Fibroblast of villous mesenchyme (primary cell): ENCODE results near the gene SLC36A3. TPM values are rescaled to one million over a fixed set of nuclear protein-coding genes. Genes with fewer than 3 reads are reported as not detected.
A peak's percentile ranks its signal among the peaks of the same experiment; 100 is the strongest.

Experiments used
- DNase-seq: peaks from one replicate; pipeline ENCODE4 v3.0.0-alpha.2; 2010; ENCODE audit warnings: low read depth
- H3K4me3 ChIP-seq: 2 replicates; pipeline ENCODE4 v1.5.1; 2011; ENCODE audit warnings: low read depth, mild to moderate bottlenecking, low read length
- total RNA-seq: library from RNA; depleted of rRNA; stranded (reverse); fragments of >200 nt; gene quantifications from 2 replicates; pipeline ENCODE4 v1.2.3, GENCODE V29; 2012
- TF ChIP-seq, protein P1 (sequence below): IDR thresholded peaks from 2 replicates; pipeline ENCODE4 v1.5.1; 2012; ENCODE audit warnings: low read depth, mild to moderate bottlenecking, low read length; ENCODE audit not compliant: insufficient read depth

Gene SLC36A3
- total RNA-seq, 1 donor = not detected

- no peak overlapping the region for H3K4me3 ChIP-seq
- peak; percentile 93 for DNase-seq
- TF ChIP-seq, protein P1, sequence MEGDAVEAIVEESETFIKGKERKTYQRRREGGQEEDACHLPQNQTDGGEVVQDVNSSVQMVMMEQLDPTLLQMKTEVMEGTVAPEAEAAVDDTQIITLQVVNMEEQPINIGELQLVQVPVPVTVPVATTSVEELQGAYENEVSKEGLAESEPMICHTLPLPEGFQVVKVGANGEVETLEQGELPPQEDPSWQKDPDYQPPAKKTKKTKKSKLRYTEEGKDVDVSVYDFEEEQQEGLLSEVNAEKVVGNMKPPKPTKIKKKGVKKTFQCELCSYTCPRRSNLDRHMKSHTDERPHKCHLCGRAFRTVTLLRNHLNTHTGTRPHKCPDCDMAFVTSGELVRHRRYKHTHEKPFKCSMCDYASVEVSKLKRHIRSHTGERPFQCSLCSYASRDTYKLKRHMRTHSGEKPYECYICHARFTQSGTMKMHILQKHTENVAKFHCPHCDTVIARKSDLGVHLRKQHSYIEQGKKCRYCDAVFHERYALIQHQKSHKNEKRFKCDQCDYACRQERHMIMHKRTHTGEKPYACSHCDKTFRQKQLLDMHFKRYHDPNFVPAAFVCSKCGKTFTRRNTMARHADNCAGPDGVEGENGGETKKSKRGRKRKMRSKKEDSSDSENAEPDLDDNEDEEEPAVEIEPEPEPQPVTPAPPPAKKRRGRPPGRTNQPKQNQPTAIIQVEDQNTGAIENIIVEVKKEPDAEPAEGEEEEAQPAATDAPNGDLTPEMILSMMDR = no peak
These were observed 68.9 kb downstream of the SLC36A3 start for GRCh38 chr5:151234476-151235238.

- TF ChIP-seq, protein P1 = no peak
- no peak for DNase-seq
- H3K4me3 ChIP-seq = no peak overlapping the region
These were observed 69.9 kb downstream of the SLC36A3 start for GRCh38 chr5:151233616-151234085.

- TF ChIP-seq, protein P1 = no peak
- no peak for DNase-seq
- no peak overlapping the region for H3K4me3 ChIP-seq
These were observed 72.2 kb downstream of the SLC36A3 start for GRCh38 chr5:151231359-151231758.

DNA sequence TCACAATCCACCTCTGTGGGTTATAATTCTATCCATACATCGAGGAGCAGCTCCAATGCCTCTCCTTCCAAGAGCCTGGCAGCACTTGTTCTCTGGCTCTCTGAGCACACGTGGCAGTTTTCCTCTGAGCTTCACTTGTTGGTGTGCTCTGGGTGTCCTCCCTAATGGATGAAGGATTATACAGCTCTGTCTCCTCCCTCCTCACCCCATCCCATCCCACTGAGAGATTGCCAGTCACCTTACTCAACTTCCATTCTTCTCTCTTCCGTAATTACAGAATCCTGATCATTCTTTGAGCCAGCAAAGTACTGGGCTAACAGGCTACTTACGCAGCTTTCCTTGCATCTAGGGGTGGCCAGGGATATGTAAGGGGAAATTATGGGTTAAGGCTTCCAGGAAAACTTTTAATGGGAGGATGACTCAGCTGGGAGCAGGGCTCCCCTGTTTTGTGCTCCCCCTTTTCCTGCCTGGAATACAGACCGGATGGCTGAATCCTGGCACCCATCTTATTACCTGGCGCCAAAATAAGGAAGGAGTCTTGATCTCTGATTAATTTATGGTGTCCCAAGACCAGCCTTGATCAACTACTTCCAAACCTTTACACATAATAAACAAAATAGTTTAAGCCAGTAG, 73.4 kb downstream of the SLC36A3 start:
- DNase-seq = no peak
- H3K4me3 ChIP-seq = no peak overlapping the region
- TF ChIP-seq, protein P1 = no peak

DNA sequence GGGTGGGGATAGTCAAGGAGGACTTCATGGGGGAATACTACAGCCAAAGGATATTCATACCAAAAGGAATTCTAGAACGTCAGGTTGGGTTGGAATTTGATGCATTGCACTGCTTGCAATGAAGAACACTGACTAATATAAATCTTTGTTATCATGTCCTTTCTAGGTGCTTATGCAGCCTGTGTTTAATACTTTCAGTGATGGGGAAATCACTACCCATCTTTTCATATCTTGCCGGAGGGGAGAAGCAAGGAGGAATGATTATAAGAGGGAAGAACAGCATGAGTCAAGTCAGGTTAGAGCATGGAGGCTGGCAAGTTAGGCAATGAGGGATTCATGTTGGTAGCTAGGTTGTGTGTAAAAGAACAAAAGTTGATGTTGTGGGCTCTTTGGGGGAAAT, 74.6 kb downstream of the SLC36A3 start:
- no peak for DNase-seq
- TF ChIP-seq, protein P1 = no peak
- no peak overlapping the region for H3K4me3 ChIP-seq

GRCh38 chr5:151227918-151228447, 75.6 kb downstream of the SLC36A3 start:
- H3K4me3 ChIP-seq = no peak overlapping the region
- no peak for DNase-seq
- TF ChIP-seq, protein P1 = no peak

Other genes starting within 250 kb of the SLC36A3 start
- 88.3 and 108 TPM in 2 replicates for gene TNIP1, start 222.7 kb downstream of the SLC36A3 start, total RNA-seq
- gene ANXA6, start 146.0 kb downstream of the SLC36A3 start, total RNA-seq = 501 and 537 TPM in 2 replicates
- 3.0 and 3.2 TPM in 2 replicates for gene CCDC69, start 79.7 kb downstream of the SLC36A3 start, total RNA-seq
- gene GM2A, start 50.6 kb downstream of the SLC36A3 start, total RNA-seq = 18.7 and 28.1 TPM in 2 replicates
- not detected in 2 replicates for gene SLC36A2, start 43.8 kb upstream of the SLC36A3 start, total RNA-seq
- 10.4 and 12.2 TPM in 2 replicates for gene SLC36A1, start 143.8 kb upstream of the SLC36A3 start, total RNA-seq